Smooth muscle cell (in vitro differentiated cells): Measurements from ENCODE around the gene KIF1A. TPM values are rescaled to one million over a fixed set of nuclear protein-coding genes. Genes with fewer than 3 reads are reported as not detected.

Experiments
- DNase-seq: peaks from one replicate; lab custom pipeline; 2025; ENCODE audit not compliant: unreplicated experiment; lab: John Stamatoyannopoulos, UW
- H2AFZ ChIP-seq: fragments of 200-600 bp; sonication (generic); 2 replicates; pipeline ENCODE4 v1.6.0; 2016; ENCODE audit warnings: antibody characterized with exemption, low read depth, mild to moderate bottlenecking
- H3F3A ChIP-seq: fragments of 200-600 bp; sonication (generic); 2 replicates; pipeline ENCODE4 v1.6.0; 2017; ENCODE audit warnings: antibody characterized with exemption, low read depth
- H3K27ac ChIP-seq: fragments of 200-600 bp; sonication (generic); 2 replicates; pipeline ENCODE4 v1.5.1; 2016; ENCODE audit warnings: low read depth, mild to moderate bottlenecking
- H3K27me3 ChIP-seq: fragments of 200-600 bp; sonication (generic); 2 replicates; pipeline ENCODE4 v1.6.1; 2016; ENCODE audit warnings: low read depth, mild to moderate bottlenecking
- H3K36me3 ChIP-seq: fragments of 200-600 bp; sonication (generic); 2 replicates; pipeline ENCODE4 v1.5.1; 2016; ENCODE audit warnings: low read depth
- H3K4me1 ChIP-seq: fragments of 200-600 bp; sonication (generic); 2 replicates; pipeline ENCODE4 v1.5.1; 2016; ENCODE audit warnings: low read depth
- H3K4me2 ChIP-seq: fragments of 200-600 bp; sonication (generic); 2 replicates; pipeline ENCODE4 v1.6.0; 2016; ENCODE audit warnings: mild to moderate bottlenecking
- H3K4me3 ChIP-seq: fragments of 200-600 bp; sonication (generic); 2 replicates; pipeline ENCODE4 v1.5.1; 2016; ENCODE audit warnings: mild to moderate bottlenecking
- H3K79me2 ChIP-seq: fragments of 200-600 bp; sonication (generic); 2 replicates; pipeline ENCODE4 v1.6.0; 2016; ENCODE audit warnings: low read depth, mild to moderate bottlenecking
- H3K9ac ChIP-seq: fragments of 200-600 bp; sonication (generic); 2 replicates; pipeline ENCODE4 v1.6.0; 2016; ENCODE audit warnings: low read depth
- H3K9me3 ChIP-seq: fragments of 200-600 bp; sonication (generic); replicated peaks from 2 replicates; pipeline ENCODE4 v1.5.1; 2016; ENCODE audit warnings: low read depth
- H4K20me1 ChIP-seq: fragments of 200-600 bp; sonication (generic); 2 replicates; pipeline ENCODE4 v1.6.0; 2016; ENCODE audit warnings: low read depth
- WGBS: methylation state at CpG from one replicate; pipeline ENCODE4 v1.1.7; 2016; ENCODE audit warnings: low lambda C conversion rate; 5-methylcytosine and 5-hydroxymethylcytosine counted together
- polyA plus RNA-seq: library from polyadenylated mRNA; unstranded; fragments of >200 nt; fragmentation: Nextera tagmentation; extraction: Ambion mirVana; gene quantifications from 2 replicates; pipeline ENCODE4 v1.2.1, GENCODE V29; 2016
- total RNA-seq: library from RNA; depleted of rRNA; stranded (reverse); fragments of >200 nt; gene quantifications from 2 replicates; pipeline ENCODE4 v1.2.3, GENCODE V29; 2014
- TF ChIP-seq, protein P1 (sequence below): fragments of 200-600 bp; sonication (generic); IDR thresholded peaks from 2 replicates; pipeline ENCODE4 v1.5.1; 2017; ENCODE audit warnings: borderline replicate concordance, mild to moderate bottlenecking, antibody characterized with exemption; ENCODE audit not compliant: insufficient read depth, poor library complexity, severe bottlenecking

Gene KIF1A
- total and polyA plus RNA-seq, 2 experiments from 2014 or later = 4.6 to 8.4 TPM

DNA sequence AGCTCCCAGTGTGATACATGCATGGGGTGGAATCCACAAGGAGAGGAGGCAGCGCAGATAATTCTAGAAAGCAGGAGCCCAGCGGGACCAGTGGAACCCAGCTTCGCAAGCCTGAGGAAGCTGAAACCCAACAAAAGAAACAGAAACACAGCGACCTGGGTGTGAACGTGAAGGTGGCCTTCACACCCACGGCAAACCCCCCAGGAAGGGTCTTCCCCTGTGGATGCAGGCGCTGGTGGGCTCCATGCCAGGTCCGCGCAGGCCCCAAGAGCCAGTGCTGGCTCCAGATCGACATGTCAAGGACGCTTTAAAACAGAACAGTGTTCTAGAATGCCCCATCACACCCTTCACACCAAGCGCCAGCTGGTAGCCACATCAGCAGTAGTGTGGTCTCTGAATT lies 22.1 kb downstream of the KIF1A start:
- Histone ChIP-seq H3K4me1 (no peaks in the 10 kb centered on the region), H3K4me2 (no peak overlapping the region), H4K20me1 (no peaks in the 10 kb centered on the region), H3K9me3 (no peaks in the 10 kb centered on the region), H3F3A (no peaks in the 10 kb centered on the region), H3K79me2 (no peaks in the 10 kb centered on the region), H3K27ac (no peak overlapping the region), H2AFZ (no peak overlapping the region), H3K9ac (no peak overlapping the region), H3K36me3 (no peaks in the 10 kb centered on the region), H3K27me3 (no peaks in the 10 kb centered on the region), H3K4me3 (no peak overlapping the region)
- TF ChIP-seq, protein P1, sequence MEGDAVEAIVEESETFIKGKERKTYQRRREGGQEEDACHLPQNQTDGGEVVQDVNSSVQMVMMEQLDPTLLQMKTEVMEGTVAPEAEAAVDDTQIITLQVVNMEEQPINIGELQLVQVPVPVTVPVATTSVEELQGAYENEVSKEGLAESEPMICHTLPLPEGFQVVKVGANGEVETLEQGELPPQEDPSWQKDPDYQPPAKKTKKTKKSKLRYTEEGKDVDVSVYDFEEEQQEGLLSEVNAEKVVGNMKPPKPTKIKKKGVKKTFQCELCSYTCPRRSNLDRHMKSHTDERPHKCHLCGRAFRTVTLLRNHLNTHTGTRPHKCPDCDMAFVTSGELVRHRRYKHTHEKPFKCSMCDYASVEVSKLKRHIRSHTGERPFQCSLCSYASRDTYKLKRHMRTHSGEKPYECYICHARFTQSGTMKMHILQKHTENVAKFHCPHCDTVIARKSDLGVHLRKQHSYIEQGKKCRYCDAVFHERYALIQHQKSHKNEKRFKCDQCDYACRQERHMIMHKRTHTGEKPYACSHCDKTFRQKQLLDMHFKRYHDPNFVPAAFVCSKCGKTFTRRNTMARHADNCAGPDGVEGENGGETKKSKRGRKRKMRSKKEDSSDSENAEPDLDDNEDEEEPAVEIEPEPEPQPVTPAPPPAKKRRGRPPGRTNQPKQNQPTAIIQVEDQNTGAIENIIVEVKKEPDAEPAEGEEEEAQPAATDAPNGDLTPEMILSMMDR = no peak
- WGBS = 95% methylated on average over 12 of the region's 12 CpGs
- DNase-seq = no peak

GRCh38 chr2:240797500-240797895 lies 22.5 kb downstream of the KIF1A start:
- 97% methylated on average over 14 of the region's 14 CpGs for WGBS

DNA sequence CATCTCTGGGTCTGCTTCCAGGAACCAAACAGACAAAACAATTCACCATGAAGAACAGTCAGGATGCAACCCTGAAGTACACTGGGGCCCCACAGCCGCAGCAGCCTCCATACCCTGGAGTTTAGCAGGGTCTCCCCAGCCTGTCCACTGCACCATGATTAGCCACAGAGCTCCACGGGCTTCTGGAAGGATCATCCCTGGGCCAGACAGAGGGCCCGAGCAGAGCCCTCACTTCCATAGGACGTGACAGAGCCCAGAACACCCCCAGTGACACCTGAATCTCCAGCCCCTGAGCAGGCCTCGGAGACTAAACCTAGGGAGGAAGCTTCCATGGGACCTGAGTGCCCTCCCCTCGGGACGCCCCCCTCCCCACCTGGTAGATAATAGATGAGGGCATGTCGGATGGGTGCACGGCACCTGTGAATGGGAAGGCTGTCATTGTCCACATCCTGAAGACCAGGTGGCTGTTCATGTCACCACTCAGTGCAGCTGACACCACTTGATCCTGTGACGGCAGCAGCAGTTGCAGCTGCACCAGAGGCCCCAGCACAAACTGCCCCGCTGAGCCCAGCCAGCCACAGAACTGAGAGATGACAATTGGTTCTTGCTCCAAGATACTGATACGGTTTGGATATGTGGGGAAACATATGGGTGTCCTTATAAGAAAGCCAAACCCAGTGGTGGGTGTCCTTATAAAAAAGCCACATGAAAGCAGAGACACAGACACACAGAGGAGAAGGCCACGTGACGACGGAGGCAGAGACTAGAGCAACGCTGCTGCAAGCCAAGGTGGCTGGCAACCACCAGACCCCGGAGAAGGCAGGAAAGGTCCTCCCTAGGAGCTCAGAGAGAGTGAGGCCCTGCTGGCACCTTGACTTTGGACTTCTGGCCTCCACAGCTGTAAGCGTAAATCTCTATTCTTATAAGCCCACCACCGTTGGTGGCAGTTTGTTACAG lies 23.2 kb downstream of the KIF1A start:
- Histone ChIP-seq H4K20me1 (no peaks in the 10 kb centered on the region), H3K27ac (no peak overlapping the region), H3K4me3 (no peak overlapping the region), H3K9ac (no peak overlapping the region), H3K4me2 (no peak overlapping the region), H2AFZ (no peak overlapping the region), H3K27me3 (no peaks in the 10 kb centered on the region), H3F3A (no peaks in the 10 kb centered on the region), H3K79me2 (no peaks in the 10 kb centered on the region), H3K9me3 (no peaks in the 10 kb centered on the region), H3K4me1 (peaks cover 7% of the 10 kb centered on the region), H3K36me3 (no peaks in the 10 kb centered on the region)
- WGBS = 92% methylated on average over 19 of the region's 19 CpGs
- no peak for DNase-seq
- TF ChIP-seq, protein P1 = no peak

More at GRCh38 chr2:240797500-240797895, 22.5 kb downstream of the KIF1A start:
- Histone ChIP-seq H3K36me3 (no peaks in the 10 kb centered on the region), H3K79me2 (no peaks in the 10 kb centered on the region), H3K9me3 (no peaks in the 10 kb centered on the region), H4K20me1 (no peaks in the 10 kb centered on the region), H3K27me3 (no peaks in the 10 kb centered on the region), H2AFZ (no peak overlapping the region), H3K9ac (no peak overlapping the region), H3K4me3 (no peak overlapping the region), H3K4me1 (peaks cover 1% of the 10 kb centered on the region), H3K4me2 (no peak overlapping the region), H3K27ac (no peak overlapping the region), H3F3A (no peaks in the 10 kb centered on the region)
- TF ChIP-seq, protein P1 = no peak
- DNase-seq = no peak
